ENCODE measurements around the gene NPAS3. TPM values are rescaled to one million over a fixed set of nuclear protein-coding genes. Genes with fewer than 3 reads are reported as not detected.
A peak's percentile ranks its signal among the peaks of the same experiment; 100 is the strongest.

The NPAS3 gene
- total RNA-seq, 1 donor = 0.36 TPM

DNA sequence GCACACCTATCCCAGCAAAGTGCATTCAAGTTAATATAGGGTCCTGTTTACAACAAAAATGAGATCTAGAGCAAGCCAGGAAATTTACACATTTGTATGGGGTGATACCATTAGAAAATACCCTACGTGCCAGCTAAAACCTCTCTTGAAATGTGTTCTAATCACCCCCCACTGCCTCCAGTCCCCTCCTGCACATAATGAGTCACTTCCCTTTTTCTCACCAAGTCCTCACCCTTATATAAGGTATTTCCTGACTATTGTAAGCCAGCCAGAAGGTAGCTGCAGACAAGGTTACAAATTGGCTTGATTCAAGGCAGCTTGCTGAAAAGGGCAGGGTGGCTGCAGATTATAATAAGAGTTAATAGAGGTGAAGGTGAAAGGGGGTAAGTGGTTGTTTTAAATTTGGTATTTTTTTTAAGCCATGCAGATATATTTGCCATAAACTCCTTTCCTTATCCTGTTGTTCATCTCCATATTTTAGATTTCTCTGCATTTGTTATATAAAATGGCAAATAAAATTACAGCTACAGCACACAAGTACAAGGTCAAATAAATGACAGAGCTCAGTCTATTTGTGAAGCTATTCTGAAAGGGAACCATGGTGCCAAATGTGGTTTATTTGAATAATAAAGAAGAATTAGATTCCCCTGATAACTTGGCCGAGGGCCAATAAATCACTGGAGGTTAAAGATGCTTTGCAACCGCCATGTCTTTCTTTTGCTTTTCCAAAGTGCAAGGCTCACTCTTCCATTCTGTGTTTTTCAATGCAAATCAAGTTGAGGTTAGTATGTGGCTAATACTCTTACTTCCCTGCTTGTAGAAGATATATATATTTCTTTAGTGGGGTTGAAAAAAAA, 626.3 kb downstream of the NPAS3 start:
- peak; percentile 61 for DNase-seq (ENCODE audit: low read depth)

DNA sequence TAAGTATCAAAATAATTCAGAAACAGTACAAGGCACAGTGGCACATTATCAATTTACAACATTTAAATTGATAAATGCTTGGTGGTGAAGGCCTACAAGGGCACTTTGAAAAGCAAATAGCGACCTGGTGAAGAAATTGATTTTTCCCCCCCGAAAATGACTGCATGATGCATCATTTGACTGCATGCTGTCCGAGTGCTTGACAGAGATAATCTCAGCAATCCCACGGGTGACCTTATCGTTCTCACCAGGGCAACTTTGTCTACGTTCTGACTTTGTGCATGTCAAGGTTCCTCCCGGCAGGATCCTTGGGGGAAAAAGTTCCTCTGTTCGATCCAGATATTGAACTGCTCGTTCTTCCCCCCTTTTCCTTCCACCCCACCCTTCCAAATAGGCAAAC, 627.4 kb downstream of the NPAS3 start:
- DNase-seq (ENCODE audit: low read depth) = no peak
- no peak overlapping the region for H3K4me3 ChIP-seq (ENCODE audit: low read depth, low read length)
- TF ChIP-seq, protein P1, sequence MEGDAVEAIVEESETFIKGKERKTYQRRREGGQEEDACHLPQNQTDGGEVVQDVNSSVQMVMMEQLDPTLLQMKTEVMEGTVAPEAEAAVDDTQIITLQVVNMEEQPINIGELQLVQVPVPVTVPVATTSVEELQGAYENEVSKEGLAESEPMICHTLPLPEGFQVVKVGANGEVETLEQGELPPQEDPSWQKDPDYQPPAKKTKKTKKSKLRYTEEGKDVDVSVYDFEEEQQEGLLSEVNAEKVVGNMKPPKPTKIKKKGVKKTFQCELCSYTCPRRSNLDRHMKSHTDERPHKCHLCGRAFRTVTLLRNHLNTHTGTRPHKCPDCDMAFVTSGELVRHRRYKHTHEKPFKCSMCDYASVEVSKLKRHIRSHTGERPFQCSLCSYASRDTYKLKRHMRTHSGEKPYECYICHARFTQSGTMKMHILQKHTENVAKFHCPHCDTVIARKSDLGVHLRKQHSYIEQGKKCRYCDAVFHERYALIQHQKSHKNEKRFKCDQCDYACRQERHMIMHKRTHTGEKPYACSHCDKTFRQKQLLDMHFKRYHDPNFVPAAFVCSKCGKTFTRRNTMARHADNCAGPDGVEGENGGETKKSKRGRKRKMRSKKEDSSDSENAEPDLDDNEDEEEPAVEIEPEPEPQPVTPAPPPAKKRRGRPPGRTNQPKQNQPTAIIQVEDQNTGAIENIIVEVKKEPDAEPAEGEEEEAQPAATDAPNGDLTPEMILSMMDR (IDR thresholded peaks at IDR 0.05; ENCODE audit: insufficient read depth, low read length) = no peak

More for the DNA sequence above, 626.3 kb downstream of the NPAS3 start:
- H3K4me3 ChIP-seq (ENCODE audit: low read depth, low read length) = no peak overlapping the region
- TF ChIP-seq, protein P1 (IDR thresholded peaks at IDR 0.05; ENCODE audit: insufficient read depth, low read length) = no peak

DNA sequence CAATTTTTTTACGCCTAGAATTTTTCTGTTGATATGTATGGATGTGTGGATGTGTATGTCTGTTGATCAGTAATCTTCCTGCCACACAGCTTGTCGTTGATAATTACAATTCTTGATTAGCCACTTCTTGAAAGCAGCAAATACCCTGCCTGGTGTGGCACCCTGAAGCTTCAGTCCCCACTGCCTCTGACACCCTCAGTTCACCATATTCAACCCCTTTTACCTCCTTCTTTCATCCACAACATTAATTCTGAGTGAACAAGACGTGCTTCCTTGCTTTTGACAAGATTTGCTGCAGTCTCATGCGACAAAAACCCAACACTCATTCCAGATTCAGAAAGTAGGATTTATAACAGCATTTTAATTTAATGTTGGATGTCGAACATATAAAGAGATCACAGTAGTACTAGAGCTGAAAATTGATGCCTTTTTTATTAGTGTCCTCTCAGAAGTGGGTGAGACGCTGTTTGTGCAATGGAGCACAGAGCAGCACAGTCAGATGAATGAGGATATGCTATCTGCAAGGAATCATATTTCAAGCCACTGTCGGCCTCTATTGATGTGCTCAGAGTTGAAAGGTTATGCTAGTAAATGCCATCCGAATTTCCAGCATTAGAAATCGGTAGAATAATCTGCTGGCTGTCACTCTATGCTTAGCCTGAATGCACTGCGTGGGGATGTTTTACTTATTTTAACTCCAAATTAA, 628.5 kb downstream of the NPAS3 start:
- H3K4me3 ChIP-seq (ENCODE audit: low read depth, low read length) = no peak overlapping the region
- no peak for DNase-seq (ENCODE audit: low read depth)
- TF ChIP-seq, protein P1 (IDR thresholded peaks at IDR 0.05; ENCODE audit: insufficient read depth, low read length) = no peak

DNA sequence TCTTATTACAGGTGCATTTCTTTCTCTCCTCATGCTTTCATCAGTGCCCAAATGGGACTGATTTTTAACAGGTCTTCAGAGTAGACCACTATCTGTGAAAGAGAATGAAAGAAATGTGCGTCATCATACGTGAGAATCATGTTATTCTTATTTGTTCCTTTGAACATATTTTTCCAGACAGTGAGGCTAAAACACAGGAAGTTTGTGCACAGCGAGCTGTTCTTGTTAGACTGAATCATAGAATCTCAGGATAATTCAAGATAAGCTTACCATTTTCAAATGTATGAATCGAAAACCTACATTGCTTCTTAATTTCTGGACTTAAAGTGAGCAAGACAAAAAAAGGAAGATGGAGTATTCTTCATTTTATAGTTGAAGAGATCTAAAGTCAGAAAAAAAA, 629.1 kb downstream of the NPAS3 start:
- TF ChIP-seq, protein P1 (IDR thresholded peaks at IDR 0.05; ENCODE audit: insufficient read depth, low read length) = no peak
- peak; percentile 63 for DNase-seq (ENCODE audit: low read depth)
- no peak overlapping the region for H3K4me3 ChIP-seq (ENCODE audit: low read depth, low read length)

DNA sequence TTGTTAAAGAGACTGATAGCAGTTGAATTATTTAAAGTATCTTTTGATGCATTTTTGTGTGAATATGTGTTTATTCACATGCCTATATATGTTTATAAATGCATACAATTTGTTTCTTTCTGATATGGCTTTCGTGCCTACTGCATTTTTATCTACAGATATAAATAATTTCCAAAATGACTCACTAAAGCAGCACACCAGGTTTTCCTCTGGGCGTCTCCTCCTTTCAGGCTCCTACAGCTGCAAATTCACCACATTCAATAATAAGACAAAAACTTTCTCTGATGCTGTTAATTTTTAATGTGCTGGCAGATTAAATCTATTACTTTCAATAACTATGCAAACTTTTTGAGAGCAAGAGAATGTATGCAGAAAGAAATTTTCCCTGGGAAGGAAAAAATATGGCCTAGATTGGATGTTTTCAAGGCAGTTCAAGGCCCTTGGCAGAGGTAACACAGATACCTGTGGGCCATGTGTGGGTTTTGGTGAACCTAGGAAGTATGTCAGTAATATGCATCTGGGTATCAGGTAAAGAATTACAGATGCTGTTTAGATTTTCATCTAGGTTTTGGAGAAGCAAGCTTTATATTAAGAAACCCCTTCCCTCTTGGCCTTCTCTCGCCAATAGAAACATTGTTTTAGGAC, 630.4 kb downstream of the NPAS3 start:
- TF ChIP-seq, protein P1 (IDR thresholded peaks at IDR 0.05; ENCODE audit: insufficient read depth, low read length) = no peak
- DNase-seq (ENCODE audit: low read depth) = peak; percentile 55
- H3K4me3 ChIP-seq (ENCODE audit: low read depth, low read length) = no peak overlapping the region

DNA sequence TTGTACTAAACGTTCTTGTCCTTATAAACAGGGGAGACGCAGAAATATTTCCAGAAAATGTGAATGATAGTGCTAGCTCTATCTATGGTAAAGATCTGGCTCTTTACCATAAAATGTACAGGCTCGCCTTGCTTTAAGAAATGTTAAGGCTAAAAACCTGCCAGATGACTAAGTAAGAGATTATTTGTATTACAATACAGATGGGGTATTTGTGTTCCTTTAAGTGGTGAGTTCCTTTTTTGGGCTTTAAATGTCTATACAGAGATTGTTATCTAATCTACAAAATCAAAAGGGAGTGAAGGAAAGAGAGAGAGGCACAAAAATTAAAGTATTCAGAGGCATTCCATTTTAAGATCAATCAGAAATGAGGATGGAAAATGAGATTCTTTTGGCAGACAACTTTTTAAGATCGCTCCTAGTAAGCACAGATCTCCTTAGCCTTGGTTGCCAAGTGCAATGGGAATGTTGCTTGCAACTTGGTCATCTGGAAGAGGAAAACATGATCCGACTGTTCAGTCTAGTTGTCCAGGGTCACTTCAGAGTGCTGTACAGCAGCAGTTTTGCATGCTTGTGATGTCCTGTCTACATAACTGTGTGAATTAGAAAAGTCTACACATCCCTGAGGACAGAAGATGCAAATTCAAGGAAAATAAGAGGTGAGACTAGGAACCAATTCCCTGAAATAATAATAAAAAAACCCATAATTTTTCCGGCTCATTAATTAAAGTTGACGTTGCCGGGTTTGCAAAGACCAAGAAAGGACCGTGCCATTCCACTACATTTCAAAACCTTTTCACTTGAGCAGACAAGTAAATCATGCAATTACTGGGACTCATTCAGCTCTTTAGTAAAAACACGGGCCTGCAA, 631.4 kb downstream of the NPAS3 start:
- H3K4me3 ChIP-seq (ENCODE audit: low read depth, low read length) = no peak overlapping the region
- peak; percentile 53 for DNase-seq (ENCODE audit: low read depth)
- TF ChIP-seq, protein P1 (IDR thresholded peaks at IDR 0.05; ENCODE audit: insufficient read depth, low read length) = no peak
